Immature natural killer cell (primary cell): ENCODE data around the gene CORO6. TPM values are rescaled to one million over a fixed set of nuclear protein-coding genes. Genes with fewer than 3 reads are reported as not detected.
A peak's percentile ranks its signal among the peaks of the same experiment; 100 is the strongest.

ENCODE experiments used
- DNase-seq, 3 donors: peaks; one replicate each; pipeline ENCODE4 v3.0.0; 2022; ENCODE audit warnings: mixed read lengths in 1 of 3
- H3K27ac Mint-ChIP-seq, 6 donors: one replicate each; pipeline ENCODE4 v1.8.0; 2020; ENCODE audit warnings: mixed read lengths in 6 of 6, mild to moderate bottlenecking in 5 of 6, inconsistent platforms in 4 of 6, moderate library complexity in 3 of 6
- H3K27me3 Mint-ChIP-seq, 3 donors: one replicate each; pipeline ENCODE4 v1.8.0; 2020 to 2021; ENCODE audit warnings: low read depth in 3 of 3, mild to moderate bottlenecking in 3 of 3, mixed read lengths in 3 of 3, moderate library complexity in 3 of 3, inconsistent platforms in 1 of 3
- H3K36me3 Mint-ChIP-seq, 3 donors: one replicate each; pipeline ENCODE4 v1.8.0; 2020; ENCODE audit warnings: mixed read lengths in 3 of 3, inconsistent platforms in 2 of 3, mild to moderate bottlenecking in 2 of 3
- H3K4me1 Mint-ChIP-seq, 2 donors: one replicate each; pipeline ENCODE4 v1.8.0; 2020; ENCODE audit warnings: inconsistent platforms in 2 of 2, mild to moderate bottlenecking in 2 of 2, mixed read lengths in 2 of 2, moderate library complexity in 1 of 2
- H3K4me3 Mint-ChIP-seq, 5 donors: one replicate each; pipeline ENCODE4 v1.8.0; 2020; ENCODE audit warnings: mild to moderate bottlenecking in 5 of 5, mixed read lengths in 5 of 5, inconsistent platforms in 3 of 5, moderate library complexity in 3 of 5
- H3K9me3 Mint-ChIP-seq, 6 donors: one replicate each; pipeline ENCODE4 v1.8.0; 2020; ENCODE audit warnings: mild to moderate bottlenecking in 6 of 6, mixed read lengths in 6 of 6, inconsistent platforms in 4 of 6, moderate library complexity in 3 of 6
- polyA plus RNA-seq, 3 donors: library from polyadenylated mRNA; unstranded; fragments of 300-500 nt; fragmentation: Illumina TruSeq; gene quantifications; one replicate each; pipeline ENCODE4 v1.2.3, GENCODE V29; 2021

The CORO6 gene
- polyA plus RNA-seq, 3 donors from 2014 or later = 0.12 to 1.3 (median 0.38) TPM

GRCh38 chr17:29581583-29582253, 41.0 kb downstream of the CORO6 start:
- no peak overlapping the region for H3K27ac Mint-ChIP-seq
- H3K27me3 Mint-ChIP-seq = peaks cover 0 to 3% (median 0%) of the 10 kb centered on the region in 3 donors
- DNase-seq = no peak
- peaks cover 30 to 38% of the 10 kb centered on the region in 2 donors for H3K4me1 Mint-ChIP-seq
- H3K4me3 Mint-ChIP-seq = no peak overlapping the region
- H3K36me3 Mint-ChIP-seq = peaks cover 3 to 13% (median 4%) of the 10 kb centered on the region in 3 donors
- H3K9me3 Mint-ChIP-seq = no peaks in the 10 kb centered on the region

DNA sequence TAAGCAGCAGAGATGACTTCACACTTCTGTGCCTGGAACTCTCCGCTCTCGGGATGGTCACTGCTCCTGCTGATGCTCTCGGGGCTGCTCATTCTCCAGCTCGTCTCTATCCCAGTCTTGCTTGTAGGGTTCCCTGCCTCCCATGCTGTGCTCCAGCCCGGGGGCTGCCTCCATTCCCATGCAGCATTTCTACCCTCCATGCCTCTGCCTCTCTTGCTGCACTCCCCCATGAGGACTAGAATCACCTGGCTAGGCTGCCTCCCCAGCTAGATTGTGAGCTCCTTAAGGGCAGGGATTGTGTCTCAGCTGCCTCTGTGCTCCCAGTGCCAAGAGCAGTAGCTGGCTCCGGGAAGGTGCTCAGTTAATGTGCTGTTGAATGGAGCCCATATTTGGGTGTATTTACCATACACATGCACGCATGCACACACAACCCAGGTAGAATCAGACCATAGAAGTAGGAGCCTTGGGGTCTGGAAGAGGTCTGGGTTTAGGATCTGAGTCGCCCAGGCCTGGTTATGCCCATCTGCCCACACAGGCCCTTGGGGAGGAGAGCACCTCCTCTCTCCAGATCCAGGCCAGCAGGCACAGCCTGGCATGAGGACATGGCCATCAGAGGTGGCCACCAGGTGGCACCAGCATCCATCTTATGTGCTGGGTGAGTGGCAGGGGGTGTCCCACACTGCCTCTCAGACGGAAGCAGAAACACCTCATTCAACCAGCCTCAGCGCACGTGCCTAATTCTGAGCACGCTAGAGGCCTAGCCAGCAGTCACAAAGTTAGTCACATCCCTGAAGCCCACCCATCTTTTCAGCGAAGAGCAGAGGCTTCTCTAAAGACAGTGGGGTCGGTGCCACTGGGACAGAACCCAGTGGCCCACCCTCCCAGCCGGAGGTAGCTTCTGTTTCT, 42.6 kb downstream of the CORO6 start:
- peak overlapping the region; percentile 55 to 90 (median 64) for H3K27ac Mint-ChIP-seq
- H3K4me1 Mint-ChIP-seq = peaks cover 18 to 22% of the 10 kb centered on the region in 2 donors
- H3K4me3 Mint-ChIP-seq = no peak overlapping the region
- peak; percentile 82 to 85 (median 83) for DNase-seq
- H3K36me3 Mint-ChIP-seq = peaks cover 3 to 13% (median 4%) of the 10 kb centered on the region in 3 donors
- peaks cover 0 to 4% (median 3%) of the 10 kb centered on the region in 3 donors for H3K27me3 Mint-ChIP-seq
- H3K9me3 Mint-ChIP-seq = no peaks in the 10 kb centered on the region

- Mint-ChIP-seq H3K4me3 (no peak overlapping the region), H3K9me3 (no peaks in the 10 kb centered on the region), H3K27me3 (peaks cover 0 to 4% (median 3%) of the 10 kb centered on the region in 3 donors), H3K36me3 (peaks cover 3 to 13% (median 4%) of the 10 kb centered on the region in 3 donors), H3K4me1 (peaks cover 9% of the 10 kb centered on the region in 2 donors), H3K27ac (no peak overlapping the region)
- no peak for DNase-seq
Observed at GRCh38 chr17:29578626-29579485, 43.9 kb downstream of the CORO6 start.

DNA sequence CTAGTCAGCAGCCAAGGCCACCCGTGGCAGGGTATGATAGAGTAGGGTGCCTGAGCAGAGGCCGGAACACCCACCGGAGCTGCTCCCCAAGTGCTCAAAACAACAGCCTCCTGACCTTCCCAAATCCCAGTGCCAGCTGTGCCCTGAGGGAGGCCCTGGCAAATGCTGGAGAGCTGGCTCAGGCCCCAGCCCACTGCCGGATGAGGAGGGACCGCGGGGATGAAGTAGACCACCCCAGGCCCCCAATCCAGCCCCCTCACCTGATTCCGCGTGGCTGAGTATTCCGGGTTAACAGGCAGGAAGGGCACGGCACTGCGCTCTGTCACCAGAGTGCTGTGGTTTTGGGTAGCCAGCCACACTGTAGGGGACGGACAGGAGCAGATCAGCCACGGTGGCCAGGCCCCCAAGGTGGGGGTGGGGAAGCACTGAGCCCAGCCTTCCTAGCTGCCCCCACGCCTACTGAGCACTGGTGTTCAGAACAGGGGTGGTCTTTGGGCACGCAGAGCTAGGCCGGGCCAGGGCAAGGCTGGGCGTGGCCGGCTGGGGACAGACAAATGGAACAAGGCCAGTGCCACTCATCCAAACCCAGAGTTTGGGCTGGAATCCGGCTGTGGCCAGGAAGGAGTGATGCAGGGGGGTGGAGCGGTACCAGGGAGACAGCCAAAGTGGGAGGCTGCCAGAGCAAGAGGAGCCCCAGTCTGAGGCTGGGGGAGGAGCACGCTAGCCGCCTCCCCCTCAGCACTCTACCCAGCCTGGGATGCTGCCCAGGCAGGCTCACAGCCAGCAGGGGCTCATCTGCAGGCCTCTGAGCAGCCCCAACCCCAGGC, 45.1 kb downstream of the CORO6 start:
- no peak overlapping the region for H3K4me3 Mint-ChIP-seq
- H3K27ac Mint-ChIP-seq = no peak overlapping the region
- DNase-seq = no peak
- no peaks in the 10 kb centered on the region for H3K9me3 Mint-ChIP-seq
- peaks cover 8 to 9% of the 10 kb centered on the region in 2 donors for H3K4me1 Mint-ChIP-seq
- peaks cover 3 to 13% (median 4%) of the 10 kb centered on the region in 3 donors for H3K36me3 Mint-ChIP-seq
- peaks cover 0 to 4% (median 3%) of the 10 kb centered on the region in 3 donors for H3K27me3 Mint-ChIP-seq

- peaks cover 7 to 8% of the 10 kb centered on the region in 2 donors for H3K4me1 Mint-ChIP-seq
- no peak overlapping the region for H3K4me3 Mint-ChIP-seq
- DNase-seq = no peak
- H3K36me3 Mint-ChIP-seq = peaks cover 3 to 10% (median 4%) of the 10 kb centered on the region in 3 donors
- no peaks in the 10 kb centered on the region for H3K9me3 Mint-ChIP-seq
- H3K27ac Mint-ChIP-seq = no peak overlapping the region
- peaks cover 0 to 4% (median 3%) of the 10 kb centered on the region in 3 donors for H3K27me3 Mint-ChIP-seq
Observed at GRCh38 chr17:29577001-29577370, 45.7 kb downstream of the CORO6 start.

- no peak overlapping the region for H3K4me3 Mint-ChIP-seq
- no peak overlapping the region for H3K27ac Mint-ChIP-seq
- H3K9me3 Mint-ChIP-seq = no peaks in the 10 kb centered on the region
Observed at GRCh38 chr17:29576214-29577000, 46.3 kb downstream of the CORO6 start.

DNA sequence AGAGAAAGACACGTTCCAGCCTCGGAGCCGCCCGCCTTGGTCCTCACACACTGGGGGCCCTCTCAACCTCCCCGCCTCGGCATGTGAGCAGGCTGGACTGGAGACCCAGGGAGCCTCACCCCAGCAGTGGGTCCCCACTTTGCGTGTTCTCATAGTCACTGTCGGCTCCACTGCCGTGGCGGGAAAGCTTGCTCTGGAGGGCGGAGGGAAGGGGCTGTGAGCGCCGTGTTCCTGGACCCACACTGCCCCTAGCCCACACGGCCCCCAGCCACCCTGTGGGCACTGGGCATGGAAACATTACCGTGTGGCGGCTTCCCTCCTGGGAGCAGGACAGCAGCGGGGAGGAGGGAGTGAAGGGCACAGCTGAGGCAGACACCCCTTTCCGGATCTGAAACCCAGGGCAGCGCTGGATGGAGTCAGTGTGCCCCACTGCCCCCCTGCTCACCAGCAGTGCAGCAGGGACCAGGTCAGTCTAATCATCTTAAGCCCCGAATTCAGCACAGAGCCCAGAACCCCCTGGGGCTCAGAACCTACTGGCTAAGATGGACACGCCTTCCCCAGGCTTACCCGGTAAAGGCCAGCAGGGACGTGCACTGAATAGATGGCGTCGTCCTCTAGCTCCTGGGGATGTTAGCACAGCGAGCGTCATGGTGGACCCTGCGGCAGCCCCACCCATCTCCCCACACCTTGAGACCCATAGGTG, 47.0 kb downstream of the CORO6 start:
- peaks cover 3 to 10% (median 4%) of the 10 kb centered on the region in 3 donors for H3K36me3 Mint-ChIP-seq
- peak overlapping the region in 1 of 6 donors; percentile 69 for H3K27ac Mint-ChIP-seq
- no peak overlapping the region for H3K4me3 Mint-ChIP-seq
- H3K9me3 Mint-ChIP-seq = no peaks in the 10 kb centered on the region
- no peak for DNase-seq
- H3K4me1 Mint-ChIP-seq = peaks cover 7 to 15% of the 10 kb centered on the region in 2 donors
- H3K27me3 Mint-ChIP-seq = peaks cover 2 to 4% (median 3%) of the 10 kb centered on the region in 3 donors

More at GRCh38 chr17:29576214-29577000, 46.3 kb downstream of the CORO6 start:
- Mint-ChIP-seq H3K27me3 (peaks cover 0 to 4% (median 3%) of the 10 kb centered on the region in 3 donors), H3K36me3 (peaks cover 3 to 10% (median 4%) of the 10 kb centered on the region in 3 donors), H3K4me1 (peaks cover 7 to 8% of the 10 kb centered on the region in 2 donors)
- DNase-seq = no peak

DNA sequence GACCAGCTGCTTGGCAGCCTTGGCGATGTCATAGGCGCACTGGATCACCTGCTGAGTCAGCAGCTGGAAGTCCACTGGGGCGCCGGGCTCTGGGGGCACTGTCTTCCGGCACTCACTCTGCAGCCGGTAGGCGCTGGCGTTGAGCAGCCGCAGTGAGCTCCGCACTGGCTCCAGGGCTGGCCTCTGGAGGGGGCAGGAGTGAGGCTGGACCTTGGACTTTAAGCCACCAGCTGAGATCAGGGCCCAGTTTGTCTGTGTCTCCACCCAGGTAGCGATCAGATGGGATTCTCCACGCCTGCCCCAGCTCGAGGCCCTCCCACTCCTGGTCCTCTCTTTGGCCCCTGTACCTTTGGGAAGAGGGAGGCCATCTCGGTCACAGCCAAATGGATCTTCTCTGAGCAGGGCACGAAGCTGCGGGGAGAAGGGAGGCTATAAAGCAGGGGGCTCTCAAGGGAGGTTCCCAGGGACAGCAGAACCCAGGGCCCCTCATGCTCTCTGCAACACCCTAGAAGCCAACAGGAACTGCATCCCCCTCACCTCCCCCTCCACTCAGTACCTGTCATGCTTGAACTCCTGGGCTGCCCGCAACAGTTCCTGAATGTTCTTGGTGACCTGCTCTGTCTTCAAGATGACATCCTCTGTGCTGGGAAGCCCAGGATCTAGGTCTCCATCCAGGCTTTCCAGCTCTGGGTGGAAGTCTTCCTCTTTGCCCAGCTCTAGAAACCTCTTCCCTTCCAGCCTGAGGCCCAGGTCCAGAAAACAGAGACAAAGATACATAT, 47.8 kb downstream of the CORO6 start:
- Mint-ChIP-seq H3K4me3 (no peak overlapping the region), H3K27me3 (peaks cover 2 to 4% (median 3%) of the 10 kb centered on the region in 3 donors), H3K4me1 (peaks cover 3 to 8% of the 10 kb centered on the region in 2 donors), H3K36me3 (peaks cover 0 to 5% (median 0%) of the 10 kb centered on the region in 3 donors), H3K9me3 (no peaks in the 10 kb centered on the region), H3K27ac (peak overlapping the region in 2 of 6 donors; percentile 44 to 69)
- no peak for DNase-seq

GRCh38 chr17:29573871-29574731, 48.6 kb downstream of the CORO6 start:
- H3K9me3 Mint-ChIP-seq = no peaks in the 10 kb centered on the region
- H3K36me3 Mint-ChIP-seq = peaks cover 0 to 1% (median 0%) of the 10 kb centered on the region in 3 donors
- peak overlapping the region in 1 of 6 donors; percentile 17 for H3K27ac Mint-ChIP-seq
- peak overlapping the region in 1 of 5 donors; percentile 12 for H3K4me3 Mint-ChIP-seq
- H3K4me1 Mint-ChIP-seq = peaks cover 5 to 11% of the 10 kb centered on the region in 2 donors
- peaks cover under 1 to 7% (median 2%) of the 10 kb centered on the region in 3 donors for H3K27me3 Mint-ChIP-seq
- DNase-seq = no peak

DNA sequence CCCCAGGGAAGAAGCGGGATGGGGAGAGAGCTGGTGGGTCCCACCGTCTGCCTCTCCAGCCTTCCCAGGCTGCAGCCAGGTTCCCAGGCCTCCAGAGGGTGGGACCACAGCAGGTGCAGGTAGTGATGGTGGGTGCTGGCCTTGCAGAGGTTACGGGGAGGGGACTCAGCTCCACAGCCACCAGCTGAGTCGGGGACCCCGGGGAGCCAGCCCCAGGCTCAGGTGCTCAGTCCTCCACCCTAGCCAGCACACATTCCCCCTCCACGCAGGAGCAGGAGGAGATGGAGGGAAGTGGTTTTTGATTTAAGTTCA, 49.2 kb downstream of the CORO6 start:
- Mint-ChIP-seq H3K9me3 (no peaks in the 10 kb centered on the region), H3K27ac (peak overlapping the region in 1 of 6 donors; percentile 17), H3K36me3 (no peaks in the 10 kb centered on the region), H3K4me3 (no peak overlapping the region), H3K27me3 (peaks cover 2 to 8% (median 3%) of the 10 kb centered on the region in 3 donors), H3K4me1 (peaks cover 7 to 14% of the 10 kb centered on the region in 2 donors)
- no peak for DNase-seq
